Mammary epithelial cell (primary cell): Measurements from ENCODE around the gene SSTR5.

Experiments used
- EZH2 ChIP-seq: IDR thresholded peaks from 2 replicates; pipeline ENCODE4 v1.6.1; 2012; ENCODE audit warnings: low read length, inconsistent platforms, borderline replicate concordance
- TF ChIP-seq, protein P1 (sequence below), 2 donors: IDR thresholded peaks in 1 of 2; conservative IDR thresholded peaks in 1 of 2; 2 replicates each; pipeline ENCODE4 v1.5.1; 2011 to 2012; ENCODE audit warnings: inconsistent platforms in 2 of 2, low read length in 2 of 2, mild to moderate bottlenecking in 2 of 2, control low read depth in 1 of 2, low read depth in 1 of 2; ENCODE audit not compliant: insufficient read depth in 1 of 2; ENCODE audit errors: extremely low read depth in 1 of 2

DNA sequence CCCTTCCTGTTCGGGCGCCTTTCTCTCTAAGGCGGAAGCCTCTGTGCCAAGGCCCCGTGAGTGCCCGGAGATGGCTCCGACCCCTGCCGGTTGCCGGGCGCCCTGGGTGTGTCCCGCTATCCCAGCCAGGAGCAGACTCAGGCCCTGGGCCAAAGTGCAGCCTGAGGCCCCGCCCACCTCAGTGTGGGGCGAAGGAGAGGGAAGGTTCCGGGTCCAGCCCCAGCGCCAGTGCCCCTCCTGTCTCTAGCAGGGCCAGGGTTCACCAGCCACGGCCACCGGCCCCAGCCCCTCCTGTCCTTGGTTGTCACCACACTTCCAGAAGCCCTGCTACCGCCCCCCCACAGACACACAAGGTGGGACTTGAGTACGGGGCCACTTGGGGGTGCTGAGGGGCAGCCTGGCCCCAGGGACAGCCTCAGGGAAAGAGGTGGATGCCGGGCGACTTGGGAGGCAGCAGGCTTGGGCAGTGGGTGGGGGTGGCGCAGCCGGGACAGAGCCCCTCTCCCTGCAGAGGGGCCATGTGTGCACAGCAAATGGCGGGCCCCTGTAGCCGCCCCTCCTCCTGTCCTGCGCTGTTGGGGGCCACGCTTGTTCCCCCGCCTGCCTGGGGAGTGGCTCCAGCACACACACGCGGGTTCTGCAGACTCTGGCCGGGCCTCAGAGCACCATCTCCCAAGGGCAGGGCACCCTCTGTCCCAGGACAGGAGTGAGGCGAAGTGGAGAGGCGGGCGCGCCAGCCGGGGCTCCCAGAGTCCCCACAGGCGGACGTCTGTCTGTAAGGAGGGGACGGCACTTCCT lies 17.5 kb downstream of the SSTR5 start:
- TF ChIP-seq, protein P1, sequence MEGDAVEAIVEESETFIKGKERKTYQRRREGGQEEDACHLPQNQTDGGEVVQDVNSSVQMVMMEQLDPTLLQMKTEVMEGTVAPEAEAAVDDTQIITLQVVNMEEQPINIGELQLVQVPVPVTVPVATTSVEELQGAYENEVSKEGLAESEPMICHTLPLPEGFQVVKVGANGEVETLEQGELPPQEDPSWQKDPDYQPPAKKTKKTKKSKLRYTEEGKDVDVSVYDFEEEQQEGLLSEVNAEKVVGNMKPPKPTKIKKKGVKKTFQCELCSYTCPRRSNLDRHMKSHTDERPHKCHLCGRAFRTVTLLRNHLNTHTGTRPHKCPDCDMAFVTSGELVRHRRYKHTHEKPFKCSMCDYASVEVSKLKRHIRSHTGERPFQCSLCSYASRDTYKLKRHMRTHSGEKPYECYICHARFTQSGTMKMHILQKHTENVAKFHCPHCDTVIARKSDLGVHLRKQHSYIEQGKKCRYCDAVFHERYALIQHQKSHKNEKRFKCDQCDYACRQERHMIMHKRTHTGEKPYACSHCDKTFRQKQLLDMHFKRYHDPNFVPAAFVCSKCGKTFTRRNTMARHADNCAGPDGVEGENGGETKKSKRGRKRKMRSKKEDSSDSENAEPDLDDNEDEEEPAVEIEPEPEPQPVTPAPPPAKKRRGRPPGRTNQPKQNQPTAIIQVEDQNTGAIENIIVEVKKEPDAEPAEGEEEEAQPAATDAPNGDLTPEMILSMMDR (conservative IDR thresholded peaks at IDR 0.05 in 1 of 2, IDR thresholded peaks at IDR 0.05 in 1 of 2; ENCODE audit: extremely low read depth in 1 of 2, insufficient read depth in 1 of 2, low read depth in 1 of 2, low read length in 2 of 2): no peak
- no peak for TF ChIP-seq EZH2
